IPS-18a (cell line): ENCODE measurements around the gene GPR78.
"Not testable (repeated sequence)": the region's sequence is repeated elsewhere in the genome, so short reads cannot be mapped to it uniquely, and the experiment has no call there.

Experiments used
- H3K27ac ChIP-seq: one replicate; pipeline ENCODE4 v1.5.1; 2013; ENCODE audit warnings: low read length
- H3K27me3 ChIP-seq: one replicate; pipeline ENCODE4 v1.6.1; 2013; ENCODE audit warnings: mild to moderate bottlenecking, low read length; ENCODE audit not compliant: control insufficient read depth, insufficient read depth
- H3K36me3 ChIP-seq: one replicate; pipeline ENCODE4 v1.6.1; 2013; ENCODE audit warnings: low read depth, low read length; ENCODE audit not compliant: control insufficient read depth
- H3K4me1 ChIP-seq: one replicate; pipeline ENCODE4 v1.6.1; 2013; ENCODE audit warnings: low read depth, low read length; ENCODE audit not compliant: control insufficient read depth
- H3K4me3 ChIP-seq: one replicate; pipeline ENCODE4 v1.5.1; 2013; ENCODE audit warnings: low read length
- H3K9ac ChIP-seq: one replicate; pipeline ENCODE4 v1.6.1; 2013; ENCODE audit warnings: mild to moderate bottlenecking, low read length, moderate library complexity
- H3K9me3 ChIP-seq: one replicate; pipeline ENCODE4 v1.6.1; 2013; ENCODE audit warnings: low read depth, low read length; ENCODE audit not compliant: control insufficient read depth

GPR78 gene

DNA sequence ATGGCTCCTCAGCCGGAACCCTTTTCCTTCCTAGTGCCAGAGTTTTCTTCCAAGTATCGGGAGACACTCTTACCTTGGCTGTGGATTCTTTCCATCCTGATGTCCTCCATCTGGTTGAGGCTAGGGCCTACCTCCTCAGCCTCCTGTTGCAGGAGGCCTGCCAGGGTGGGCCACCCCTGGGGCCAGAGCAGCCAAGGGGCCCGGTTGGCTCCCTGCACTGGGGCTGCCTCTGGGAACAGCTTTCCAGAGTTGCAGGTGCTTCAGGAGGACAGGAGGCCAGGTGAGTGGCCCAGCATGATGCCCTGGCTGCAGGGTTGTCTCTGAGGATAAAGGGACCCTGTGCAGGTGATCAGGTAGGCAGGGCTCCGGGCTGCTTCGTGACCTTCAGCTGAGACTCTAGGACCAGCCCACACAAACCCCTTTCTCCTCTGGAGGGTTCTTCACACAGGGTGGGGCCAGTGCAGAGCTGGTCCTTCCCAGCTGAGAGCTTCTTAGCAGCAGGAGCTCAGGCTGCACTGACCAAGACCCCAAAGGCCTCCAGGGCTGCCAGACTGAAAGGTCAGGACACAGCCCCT, 5.3 kb upstream of the GPR78 start:
- Histone ChIP-seq H3K36me3 (no peaks in the 10 kb centered on the region), H3K4me1 (peaks cover 2% of the 10 kb centered on the region), H3K27ac (no peak overlapping the region), H3K9ac (no peak overlapping the region), H3K4me3 (no peak overlapping the region), H3K27me3 (peaks cover 28% of the 10 kb centered on the region), H3K9me3 (no peaks in the 10 kb centered on the region)

DNA sequence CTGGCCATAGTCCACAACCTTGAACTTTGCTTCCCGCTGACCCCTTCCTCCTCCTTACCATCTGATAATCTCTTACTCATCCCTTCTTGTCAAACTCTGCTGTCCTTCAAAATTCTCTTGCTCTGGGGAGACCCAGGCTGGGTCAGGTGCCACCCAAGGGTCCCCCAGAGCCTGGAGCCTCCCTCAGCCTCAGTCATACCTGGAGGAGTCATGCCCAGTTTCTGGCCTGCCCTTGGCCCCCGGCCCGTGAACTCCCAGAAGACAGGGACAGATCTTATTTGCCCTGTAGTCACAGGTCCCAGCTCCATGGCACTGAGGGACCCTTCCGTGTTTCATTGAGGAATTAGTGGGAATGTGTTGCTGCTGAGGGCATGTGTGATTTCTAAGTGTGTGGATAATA, 4.7 kb upstream of the GPR78 start:
- no peaks in the 10 kb centered on the region for H3K36me3 ChIP-seq
- H3K4me3 ChIP-seq, result no peak overlapping the region
- H3K9ac ChIP-seq, result no peak overlapping the region
- peaks cover 30% of the 10 kb centered on the region for H3K27me3 ChIP-seq
- H3K9me3 ChIP-seq, result no peaks in the 10 kb centered on the region
- H3K27ac ChIP-seq, result no peak overlapping the region
- peaks cover 3% of the 10 kb centered on the region for H3K4me1 ChIP-seq

DNA sequence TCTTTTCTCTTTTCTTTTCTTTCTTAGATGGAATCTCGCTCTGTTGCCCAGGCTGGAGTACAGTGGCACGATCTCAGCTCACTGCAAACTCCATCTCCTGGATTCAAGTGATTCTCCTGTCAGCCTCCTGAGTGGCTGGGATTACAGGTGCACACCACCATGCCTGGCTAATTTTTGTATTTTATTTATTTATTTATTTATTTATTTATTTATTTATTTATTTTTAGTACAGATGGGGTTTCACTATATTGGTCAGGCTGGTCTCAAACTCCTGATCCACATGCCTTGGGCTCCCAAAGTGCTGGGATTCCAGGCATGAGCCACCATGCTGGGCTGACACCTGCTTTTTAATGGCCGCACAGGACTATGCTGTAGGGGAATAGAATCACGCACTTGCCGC, 3.6 kb upstream of the GPR78 start:
- not testable (repeated sequence) for H3K4me1 ChIP-seq, H3K4me3 ChIP-seq, H3K36me3 ChIP-seq, H3K27ac ChIP-seq, H3K9me3 ChIP-seq, H3K9ac ChIP-seq
- peaks cover 40% of the 10 kb centered on the region for H3K27me3 ChIP-seq

DNA sequence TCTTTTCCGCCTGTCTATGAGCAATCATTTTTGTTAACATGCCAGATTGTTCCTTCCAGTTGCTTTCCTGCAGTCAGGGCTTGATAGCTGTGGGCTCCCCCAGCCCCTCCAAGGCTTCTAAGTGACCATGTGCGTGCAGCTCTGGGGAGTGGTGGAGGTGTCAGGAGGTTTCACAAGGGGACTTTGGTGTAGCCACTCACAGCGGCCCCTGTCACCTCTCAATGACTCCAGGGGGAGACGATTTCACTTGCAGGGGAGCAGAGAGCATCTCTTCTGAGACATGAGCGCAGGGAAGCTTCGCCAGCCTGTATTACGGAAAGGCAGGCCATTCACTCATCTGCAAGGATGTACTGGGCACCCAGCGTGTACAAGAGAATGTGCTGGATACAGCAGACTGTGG, 3.1 kb upstream of the GPR78 start:
- H3K9ac ChIP-seq, result no peak overlapping the region
- no peak overlapping the region for H3K4me3 ChIP-seq
- H3K27me3 ChIP-seq, result peaks cover 44% of the 10 kb centered on the region
- H3K4me1 ChIP-seq, result peaks cover 3% of the 10 kb centered on the region
- H3K36me3 ChIP-seq, result no peaks in the 10 kb centered on the region
- no peak overlapping the region for H3K27ac ChIP-seq
- no peaks in the 10 kb centered on the region for H3K9me3 ChIP-seq

DNA sequence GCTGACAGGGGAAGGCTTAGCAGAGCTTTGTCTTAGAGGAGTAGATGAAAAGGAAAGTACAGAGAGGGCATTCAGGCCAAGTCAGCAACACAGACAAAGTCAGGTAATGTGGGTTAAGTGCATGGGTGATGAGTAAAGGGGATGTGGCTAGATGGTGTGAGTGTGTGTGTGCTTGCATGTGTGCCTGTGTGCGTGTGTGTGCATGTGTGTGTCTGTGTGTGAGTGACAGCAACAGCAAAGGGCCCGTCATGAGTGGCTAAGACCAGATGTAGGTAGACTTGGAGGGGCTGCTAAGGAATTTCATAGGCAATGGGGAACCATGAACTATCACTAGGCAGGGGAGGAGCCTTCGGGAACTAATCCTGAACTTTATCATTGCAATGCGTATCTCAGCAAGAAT, 2.2 kb upstream of the GPR78 start:
- no peak overlapping the region for H3K4me3 ChIP-seq
- peaks cover 3% of the 10 kb centered on the region for H3K4me1 ChIP-seq
- H3K36me3 ChIP-seq, result no peaks in the 10 kb centered on the region
- no peaks in the 10 kb centered on the region for H3K9me3 ChIP-seq
- H3K27ac ChIP-seq, result no peak overlapping the region
- H3K27me3 ChIP-seq, result peaks cover 53% of the 10 kb centered on the region
- H3K9ac ChIP-seq, result no peak overlapping the region

DNA sequence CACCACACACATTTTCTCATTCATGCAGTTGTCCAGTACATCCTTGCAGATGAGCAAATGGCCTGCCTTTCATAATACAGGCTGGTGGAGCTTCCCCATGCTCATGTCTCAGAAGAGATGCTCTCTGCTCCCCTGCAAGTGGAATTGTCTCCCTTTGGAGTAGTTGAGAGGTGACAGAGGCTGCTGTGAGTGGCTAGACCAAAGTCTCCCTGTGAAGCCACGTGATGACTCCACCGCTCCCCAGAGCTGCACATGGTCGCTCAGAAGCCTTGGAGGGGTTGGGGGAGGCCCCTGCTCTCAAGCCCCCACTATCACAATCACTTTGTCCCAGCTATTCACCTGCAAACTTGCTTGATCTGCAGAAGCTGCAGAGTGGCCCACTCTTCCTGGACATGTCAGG, 1.5 kb upstream of the GPR78 start:
- Histone ChIP-seq H3K9me3 (no peaks in the 10 kb centered on the region), H3K9ac (no peak overlapping the region), H3K27ac (no peak overlapping the region), H3K27me3 (peaks cover 60% of the 10 kb centered on the region), H3K4me1 (peaks cover 3% of the 10 kb centered on the region), H3K36me3 (no peaks in the 10 kb centered on the region), H3K4me3 (no peak overlapping the region)

DNA sequence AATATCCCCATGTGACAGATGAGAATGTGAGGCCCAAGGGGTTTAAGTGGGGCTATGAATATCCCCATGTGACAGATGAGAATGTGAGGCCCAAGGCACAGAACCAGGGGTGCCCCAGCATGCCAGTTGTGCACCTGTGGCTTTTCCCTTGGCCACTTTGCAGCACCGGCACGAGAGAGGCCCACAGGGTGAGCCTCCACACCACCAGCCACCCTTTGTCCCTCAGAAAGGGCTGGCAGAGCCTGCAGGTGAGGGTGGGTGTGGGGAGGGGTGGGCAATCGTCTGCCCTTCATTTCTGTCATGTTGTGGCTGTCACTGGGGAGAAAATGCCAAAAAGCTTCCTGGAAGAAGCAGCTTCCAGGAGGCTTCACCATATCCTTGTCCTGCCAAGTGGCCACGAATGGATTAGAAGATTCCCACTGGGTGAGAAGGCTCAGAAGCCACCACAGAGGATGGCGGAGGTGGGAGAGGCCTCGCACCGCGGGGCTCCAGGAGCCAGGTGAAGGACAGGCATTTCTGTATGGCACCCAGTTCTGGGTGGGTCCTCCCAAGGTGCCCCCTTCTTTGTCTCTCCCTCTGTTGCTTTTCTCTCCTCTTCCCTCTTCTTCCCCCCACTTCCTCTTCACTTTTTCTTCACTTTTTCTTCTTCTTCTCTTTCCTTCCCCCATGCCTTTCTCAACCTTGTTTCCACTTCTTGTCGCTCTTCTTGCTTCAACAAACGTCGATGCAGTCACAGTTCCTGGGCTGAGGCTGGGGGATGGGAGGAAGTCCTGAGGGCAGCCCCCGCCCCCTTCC, 469 bp upstream of the GPR78 start:
- H3K4me1 ChIP-seq, result peaks cover 3% of the 10 kb centered on the region
- H3K4me3 ChIP-seq, result peak overlapping the region; percentile 47
- H3K9ac ChIP-seq, result no peak overlapping the region
- H3K36me3 ChIP-seq, result no peaks in the 10 kb centered on the region
- H3K9me3 ChIP-seq, result no peaks in the 10 kb centered on the region
- H3K27ac ChIP-seq, result no peak overlapping the region
- peaks cover 70% of the 10 kb centered on the region for H3K27me3 ChIP-seq

DNA sequence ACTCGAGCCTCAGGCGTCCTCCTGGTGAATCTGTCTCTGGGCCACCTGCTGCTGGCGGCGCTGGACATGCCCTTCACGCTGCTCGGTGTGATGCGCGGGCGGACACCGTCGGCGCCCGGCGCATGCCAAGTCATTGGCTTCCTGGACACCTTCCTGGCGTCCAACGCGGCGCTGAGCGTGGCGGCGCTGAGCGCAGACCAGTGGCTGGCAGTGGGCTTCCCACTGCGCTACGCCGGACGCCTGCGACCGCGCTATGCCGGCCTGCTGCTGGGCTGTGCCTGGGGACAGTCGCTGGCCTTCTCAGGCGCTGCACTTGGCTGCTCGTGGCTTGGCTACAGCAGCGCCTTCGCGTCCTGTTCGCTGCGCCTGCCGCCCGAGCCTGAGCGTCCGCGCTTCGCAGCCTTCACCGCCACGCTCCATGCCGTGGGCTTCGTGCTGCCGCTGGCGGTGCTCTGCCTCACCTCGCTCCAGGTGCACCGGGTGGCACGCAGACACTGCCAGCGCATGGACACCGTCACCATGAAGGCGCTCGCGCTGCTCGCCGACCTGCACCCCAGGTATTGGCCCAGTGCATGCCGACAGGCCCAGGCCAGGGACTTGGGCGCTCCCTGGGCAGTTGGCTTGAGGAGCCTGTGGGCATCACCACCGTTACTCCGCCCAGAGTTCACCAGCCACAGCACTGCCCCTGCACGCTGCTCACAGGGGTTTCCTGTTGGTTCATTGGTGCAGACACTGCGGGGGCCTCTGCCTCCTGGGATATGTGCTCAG, 1.1 kb downstream of the GPR78 start:
- H3K4me3 ChIP-seq, result peak overlapping the region; percentile 42
- no peak overlapping the region for H3K9ac ChIP-seq
- H3K27ac ChIP-seq, result no peak overlapping the region
- H3K4me1 ChIP-seq, result peaks cover 3% of the 10 kb centered on the region
- no peaks in the 10 kb centered on the region for H3K36me3 ChIP-seq
- H3K9me3 ChIP-seq, result no peaks in the 10 kb centered on the region
- peaks cover 73% of the 10 kb centered on the region for H3K27me3 ChIP-seq

DNA sequence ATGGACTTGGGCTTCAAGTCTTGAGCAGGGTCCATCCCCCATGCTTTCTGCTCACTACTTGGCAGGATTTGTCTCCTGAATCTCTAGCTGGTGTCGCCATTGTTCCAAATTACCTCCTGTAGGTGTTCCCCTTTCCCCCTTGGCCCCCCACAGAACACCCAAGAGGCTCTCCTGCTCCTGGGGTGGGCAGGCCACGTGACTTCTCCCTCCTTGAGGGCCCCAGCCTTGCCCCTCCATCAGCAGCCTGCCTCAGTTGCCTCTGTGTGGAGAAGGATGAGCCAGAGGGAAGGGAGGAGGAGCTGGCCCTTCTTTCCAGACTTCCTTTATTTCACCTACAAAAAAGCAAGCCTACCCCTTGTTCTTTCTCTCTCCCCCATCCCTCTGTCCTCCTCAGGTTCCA, 1.8 kb downstream of the GPR78 start:
- H3K27me3 ChIP-seq, result peaks cover 72% of the 10 kb centered on the region
- peaks cover 3% of the 10 kb centered on the region for H3K4me1 ChIP-seq
- no peak overlapping the region for H3K4me3 ChIP-seq

DNA sequence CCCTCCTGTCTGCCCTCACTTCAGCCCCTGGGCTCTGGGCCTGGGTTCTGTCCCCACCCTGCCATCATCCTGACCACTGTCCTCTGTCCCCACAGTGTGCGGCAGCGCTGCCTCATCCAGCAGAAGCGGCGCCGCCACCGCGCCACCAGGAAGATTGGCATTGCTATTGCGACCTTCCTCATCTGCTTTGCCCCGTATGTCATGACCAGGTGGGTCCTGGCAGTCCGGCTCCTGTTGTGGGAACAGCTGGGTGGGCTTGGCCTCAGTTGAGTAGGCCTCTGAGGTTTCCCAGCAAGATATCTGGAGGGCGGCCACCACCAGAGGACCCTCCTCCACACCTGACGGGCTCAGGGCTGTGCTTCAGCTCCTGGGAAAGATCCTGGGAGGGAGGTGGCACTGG, 2.2 kb downstream of the GPR78 start:
- Histone ChIP-seq H3K4me1 (peaks cover 3% of the 10 kb centered on the region), H3K9me3 (no peaks in the 10 kb centered on the region), H3K4me3 (no peak overlapping the region), H3K27ac (no peak overlapping the region), H3K36me3 (no peaks in the 10 kb centered on the region), H3K27me3 (peaks cover 68% of the 10 kb centered on the region), H3K9ac (no peak overlapping the region)

More for the DNA sequence above, 1.8 kb downstream of the GPR78 start:
- Histone ChIP-seq H3K36me3 (no peaks in the 10 kb centered on the region), H3K27ac (no peak overlapping the region), H3K9me3 (no peaks in the 10 kb centered on the region), H3K9ac (no peak overlapping the region)

DNA sequence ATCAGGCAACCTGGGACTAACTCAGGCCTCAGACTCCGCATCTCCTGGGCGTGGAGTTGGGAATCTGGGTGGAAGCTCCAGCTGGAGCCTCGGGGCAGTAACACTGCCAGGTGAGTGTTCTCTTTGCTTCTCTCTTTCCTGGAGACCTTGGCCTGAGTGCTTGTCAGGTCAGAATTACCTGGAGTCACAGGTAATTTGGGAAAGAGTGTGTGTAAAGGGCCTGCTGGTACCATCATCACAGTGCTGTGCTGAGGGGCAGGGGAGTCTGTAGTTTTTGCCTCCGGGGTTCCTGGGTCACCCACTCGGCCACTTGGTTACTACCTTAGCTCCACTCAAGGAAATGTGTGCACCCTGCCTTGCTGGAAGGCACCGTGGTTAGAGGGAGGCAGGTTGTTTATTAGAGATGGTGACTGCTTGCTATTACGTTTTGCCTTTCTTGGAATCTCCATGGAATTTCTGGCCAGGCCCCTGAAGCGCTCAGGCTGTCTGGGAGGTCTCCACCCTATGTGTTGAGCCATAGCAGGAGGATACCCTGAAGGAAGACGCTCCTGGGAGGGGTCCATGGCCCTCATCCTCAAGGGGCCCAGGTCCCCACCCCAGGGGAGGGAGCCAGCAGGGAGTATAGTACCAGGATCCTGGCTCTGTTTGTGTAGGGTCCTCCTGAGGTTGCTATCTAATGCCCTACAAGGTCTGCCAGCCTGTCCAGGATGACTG, 2.9 kb downstream of the GPR78 start:
- no peak overlapping the region for H3K9ac ChIP-seq
- no peaks in the 10 kb centered on the region for H3K36me3 ChIP-seq
- H3K27me3 ChIP-seq, result peaks cover 62% of the 10 kb centered on the region

More for the DNA sequence above, 2.9 kb downstream of the GPR78 start:
- Histone ChIP-seq H3K27ac (no peak overlapping the region), H3K4me1 (peaks cover 3% of the 10 kb centered on the region), H3K4me3 (no peak overlapping the region), H3K9me3 (no peaks in the 10 kb centered on the region)
